ENCODE results near the gene CDH11.

Gene CDH11

DNA sequence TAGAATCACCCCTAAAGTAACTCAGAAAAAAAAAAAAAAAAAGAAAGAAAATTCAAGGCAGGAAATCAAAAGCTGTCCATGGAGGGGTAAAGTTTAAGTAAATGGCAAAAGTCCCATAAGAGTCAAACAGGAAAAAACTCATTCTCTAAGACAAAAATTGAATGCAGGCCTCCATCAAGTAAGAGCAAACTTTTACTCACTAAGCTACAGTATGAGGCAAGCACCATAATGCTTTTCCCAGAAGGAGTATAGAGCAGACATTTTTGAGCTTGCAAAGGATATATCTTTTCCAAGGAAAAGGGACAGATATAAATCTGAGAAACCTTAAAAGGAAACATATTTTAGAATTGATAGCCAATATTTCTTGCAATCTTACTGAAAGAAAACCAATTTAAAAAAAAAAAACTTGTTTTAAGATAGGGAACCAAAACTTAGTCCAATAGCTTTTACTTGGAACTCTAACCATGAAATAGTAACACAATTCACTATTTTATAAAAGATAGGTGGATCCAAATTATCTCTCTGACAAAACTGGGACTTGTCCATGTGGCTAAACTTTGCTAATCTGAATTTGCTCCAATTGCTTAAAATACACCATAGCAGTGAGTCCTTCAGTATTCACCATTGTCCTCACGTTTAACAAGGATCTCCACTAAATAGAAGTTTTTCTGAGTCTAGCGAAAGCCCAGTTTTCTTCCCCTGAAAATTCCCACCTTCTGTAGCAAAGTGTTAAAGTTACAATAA is 99.8 kb downstream of the CDH11 start:
- no peak for DNase-seq

DNA sequence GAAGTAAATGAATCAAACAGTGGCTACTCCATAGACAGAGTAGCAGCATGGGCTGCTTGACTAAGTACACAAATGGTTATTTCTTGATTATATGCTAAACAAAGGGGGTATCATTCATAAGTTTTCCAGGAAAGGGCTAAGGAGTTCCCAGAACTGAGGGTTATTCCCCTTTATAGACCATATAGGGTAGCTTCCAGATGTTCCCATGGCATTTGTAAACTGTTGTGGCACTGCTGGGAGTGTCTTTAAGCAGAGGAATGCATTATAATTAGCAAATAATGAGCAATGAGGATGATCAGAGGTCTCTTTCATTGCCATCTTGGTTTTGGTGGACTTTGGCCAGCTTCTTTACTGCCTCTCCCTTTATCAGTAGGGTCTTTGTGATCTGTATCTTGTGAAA is 105.1 kb downstream of the CDH11 start:
- DNase-seq, result no peak

DNA sequence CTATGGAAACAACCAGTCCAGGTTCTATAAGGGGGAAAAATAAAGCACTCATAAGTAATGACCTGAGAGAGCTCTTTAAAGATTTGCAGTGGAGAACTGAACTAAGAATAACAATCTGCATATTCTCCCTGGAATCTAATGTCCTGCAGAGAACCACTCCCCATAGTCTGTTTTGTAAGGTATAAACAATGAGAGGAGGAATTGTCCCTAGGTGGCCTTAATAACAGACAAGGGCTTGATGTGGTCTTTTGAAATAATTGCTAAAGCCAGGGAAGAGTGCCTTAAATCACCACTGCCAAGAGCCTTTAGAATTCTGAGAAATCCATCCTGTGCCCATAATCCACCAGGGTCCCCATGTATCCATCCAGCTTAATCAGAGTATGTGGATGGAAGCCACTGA is 106.3 kb downstream of the CDH11 start:
- DNase-seq, result no peak

DNA sequence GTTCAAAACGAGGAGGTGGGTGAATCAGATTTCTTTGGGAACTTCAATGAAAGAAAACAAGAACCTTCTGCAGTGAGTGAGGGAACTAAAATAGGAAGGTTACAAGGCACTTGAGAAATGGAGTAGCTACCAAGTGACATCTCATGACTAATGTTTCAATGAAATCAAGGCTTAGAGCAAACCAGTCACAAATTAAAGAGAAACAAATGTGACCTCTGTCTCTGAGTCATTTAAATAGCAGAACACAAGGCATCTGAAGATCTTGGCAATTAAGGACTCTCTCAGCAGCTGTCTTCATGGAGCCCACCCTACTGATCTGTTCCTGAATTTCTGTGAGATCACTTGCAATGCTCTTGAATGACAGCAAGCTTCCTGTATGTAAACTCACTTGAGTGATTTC is 109.5 kb downstream of the CDH11 start:
- DNase-seq, result no peak

DNA sequence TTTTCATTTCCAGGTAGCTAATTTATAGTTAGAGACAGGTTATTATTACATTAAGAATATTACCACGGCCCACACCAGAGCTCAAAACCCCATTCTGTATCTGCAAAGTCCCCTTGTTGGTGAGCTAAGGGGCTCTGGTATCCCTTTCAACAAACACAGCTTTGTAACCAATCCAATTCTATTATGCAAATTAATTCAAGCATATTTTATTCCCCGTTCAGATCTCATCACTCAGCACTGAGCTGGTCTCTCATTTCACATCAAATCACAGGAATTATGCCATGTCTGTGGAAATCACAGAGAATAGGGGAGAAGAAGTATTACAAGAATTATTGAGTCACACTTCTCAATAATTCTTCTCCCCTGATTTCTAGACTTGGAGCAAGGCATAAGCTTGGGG is 111.7 kb downstream of the CDH11 start:
- DNase-seq, result no peak

DNA sequence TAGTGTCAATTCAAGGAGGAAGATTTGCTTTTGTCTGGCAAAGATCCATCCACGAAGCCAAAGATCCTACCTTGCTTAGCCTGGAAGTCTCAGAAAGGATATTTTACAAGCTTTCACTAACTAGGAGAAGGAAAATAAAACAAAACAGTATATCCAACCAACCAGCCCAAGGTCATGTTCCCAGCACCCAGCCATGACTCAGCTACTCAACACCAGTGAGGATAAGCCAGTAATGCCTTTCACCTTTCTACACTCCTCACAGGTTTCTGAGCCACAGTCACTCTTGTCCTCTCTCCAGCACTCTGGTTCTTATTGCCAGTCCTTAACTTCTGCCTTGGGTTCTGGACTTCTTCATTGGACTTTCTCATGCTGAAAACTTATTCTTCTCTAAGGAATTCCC is 116.2 kb downstream of the CDH11 start:
- DNase-seq, result no peak

DNA sequence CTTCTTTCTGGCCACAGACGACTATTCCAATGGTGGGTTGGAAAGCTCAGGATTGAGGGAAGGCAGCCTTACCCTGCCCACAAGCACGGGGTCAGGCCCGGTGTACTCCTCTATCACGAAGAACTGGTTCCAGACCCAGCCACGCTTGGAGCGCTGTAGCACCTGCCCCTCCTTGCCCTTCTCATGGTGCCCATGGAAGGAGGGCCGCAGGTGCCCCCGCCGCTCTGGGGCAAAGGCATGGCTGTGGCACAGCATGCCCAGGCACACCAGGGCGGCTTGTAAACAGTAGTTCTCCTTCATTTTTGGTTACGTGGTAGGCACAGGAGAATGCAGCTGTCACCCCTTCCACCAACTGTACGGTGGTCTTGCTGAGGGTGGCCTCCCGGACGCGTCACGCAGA is 117.3 kb downstream of the CDH11 start:
- no peak for DNase-seq

DNA sequence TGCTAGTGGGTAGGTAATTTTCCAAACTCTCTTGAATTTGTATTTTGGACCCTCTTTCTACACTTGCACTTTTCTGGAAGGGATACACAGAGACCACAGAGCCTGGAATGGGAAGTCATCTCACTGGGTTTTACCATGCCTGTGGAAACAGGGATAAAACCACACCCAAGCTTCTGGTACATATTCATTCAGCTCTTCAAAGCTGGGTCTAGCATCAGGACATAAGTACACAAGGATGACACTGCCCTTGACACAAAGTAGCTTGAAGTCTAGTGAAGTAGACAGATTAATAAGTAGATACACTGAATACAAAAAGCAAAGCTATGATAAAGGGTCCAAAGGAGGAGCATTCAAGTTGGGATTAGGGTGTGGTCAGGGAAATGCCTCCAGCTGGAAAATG is 118.2 kb downstream of the CDH11 start:
- DNase-seq, result no peak

DNA sequence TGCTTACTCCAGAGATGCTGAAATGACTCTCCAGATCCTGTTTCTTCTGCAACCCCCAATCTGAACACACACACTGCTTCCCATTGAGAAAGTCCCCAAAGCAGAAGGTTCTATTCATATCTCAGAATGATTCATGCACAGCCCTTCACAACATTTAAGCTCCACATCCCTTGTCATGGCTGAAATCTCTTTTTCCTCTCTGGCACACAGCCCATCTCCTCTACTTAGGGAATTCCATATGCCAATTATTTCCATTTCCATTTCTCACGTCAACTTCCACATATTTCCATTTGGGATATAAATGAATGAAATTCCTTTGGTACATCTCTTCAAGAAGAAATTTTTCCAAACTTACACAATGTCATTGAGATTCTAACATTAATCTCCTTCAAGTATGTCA is 119.6 kb downstream of the CDH11 start:
- no peak for DNase-seq

DNA sequence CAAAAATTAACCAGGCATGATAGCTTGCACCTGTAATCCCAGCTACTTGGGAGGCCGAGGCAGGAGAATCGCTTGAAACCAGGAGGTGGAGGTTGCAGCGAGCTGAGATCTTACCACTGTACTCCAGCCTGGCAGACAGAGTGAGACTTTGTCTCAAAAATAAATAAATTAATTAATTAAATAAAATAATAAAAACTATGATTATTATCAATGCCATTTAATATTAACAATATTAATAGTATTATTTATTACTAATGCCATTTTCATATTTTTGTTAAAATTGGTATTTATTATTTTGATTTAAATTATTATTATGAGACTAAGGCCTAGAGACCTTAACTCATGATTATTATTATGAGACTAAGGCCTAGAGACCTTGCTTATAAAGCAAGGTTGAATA is 121.2 kb downstream of the CDH11 start:
- no peak for DNase-seq

DNA sequence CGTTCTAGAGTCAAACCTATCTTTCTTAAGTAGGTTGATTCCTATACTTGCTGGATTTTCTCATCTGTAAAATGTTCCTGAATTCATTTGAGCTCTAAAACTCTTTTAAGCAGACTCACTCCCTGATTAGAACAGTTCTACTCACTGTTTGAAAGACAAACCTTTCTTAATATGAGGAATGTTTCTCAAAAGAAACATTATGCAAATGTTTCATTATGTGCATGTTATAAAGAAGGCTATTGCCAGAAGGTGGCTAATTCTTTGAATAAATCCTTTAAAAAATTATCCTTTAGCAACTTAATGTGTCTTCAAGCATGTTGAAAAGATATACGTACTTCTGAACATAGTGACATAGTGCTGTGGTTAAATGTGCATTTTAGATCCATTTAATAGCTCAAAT is 124.1 kb downstream of the CDH11 start:
- DNase-seq, result no peak

DNA sequence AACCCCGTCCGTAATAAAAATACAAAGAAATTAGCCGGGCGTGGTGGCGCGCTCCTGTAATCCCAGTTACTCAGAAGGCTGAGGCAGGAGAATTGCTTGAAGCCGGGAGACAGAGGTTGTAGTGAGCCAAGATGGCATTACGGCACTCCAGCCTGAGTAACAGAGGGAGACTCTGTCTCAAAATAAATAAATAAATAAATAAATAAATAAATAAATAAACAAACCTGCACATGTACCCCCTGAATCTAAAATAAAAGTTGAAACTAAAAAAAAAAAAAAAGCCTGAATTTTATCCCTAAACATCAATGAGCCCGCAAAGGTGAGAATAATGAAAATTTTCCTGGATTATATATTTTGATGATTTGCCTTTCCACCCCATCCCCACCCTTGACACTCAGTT is 124.7 kb downstream of the CDH11 start:
- no peak for DNase-seq

DNA sequence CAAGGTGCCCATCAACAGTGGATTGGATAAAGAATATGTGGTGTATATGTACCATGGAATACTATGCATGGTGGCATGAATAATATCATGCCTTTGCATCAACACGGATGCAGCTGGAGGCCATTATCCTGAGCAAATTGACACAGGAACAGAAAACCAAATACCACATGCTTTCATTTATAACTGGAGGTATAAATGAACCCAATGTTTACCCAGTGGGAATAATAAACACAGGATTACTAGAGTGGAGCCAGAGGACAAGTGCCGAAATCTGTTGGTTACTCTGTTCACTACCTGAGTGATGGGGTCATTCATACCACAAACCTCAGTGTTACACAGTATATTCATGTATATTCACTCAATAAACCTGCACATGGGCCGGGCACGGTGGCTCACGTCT is 125.2 kb downstream of the CDH11 start:
- no peak for DNase-seq

DNA sequence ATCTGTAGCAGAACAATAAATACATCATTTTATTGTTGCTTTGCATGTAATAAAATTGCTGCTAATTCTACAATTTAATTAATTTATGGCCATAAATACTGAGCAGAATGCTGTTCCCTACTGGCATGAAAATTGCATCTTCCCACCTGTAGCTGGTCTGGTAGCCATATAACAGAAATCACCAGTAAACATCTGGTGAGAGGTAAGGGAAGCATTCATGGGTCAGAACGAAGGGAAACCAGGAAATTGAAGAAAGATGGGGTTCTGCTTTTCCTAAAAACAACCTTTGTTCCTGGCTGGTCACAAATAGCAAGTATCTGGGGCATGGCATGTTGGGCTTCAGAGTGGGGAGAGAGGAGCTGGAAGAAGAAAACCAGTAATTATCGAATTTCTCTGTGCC is 128.4 kb downstream of the CDH11 start:
- DNase-seq, result no peak

DNA sequence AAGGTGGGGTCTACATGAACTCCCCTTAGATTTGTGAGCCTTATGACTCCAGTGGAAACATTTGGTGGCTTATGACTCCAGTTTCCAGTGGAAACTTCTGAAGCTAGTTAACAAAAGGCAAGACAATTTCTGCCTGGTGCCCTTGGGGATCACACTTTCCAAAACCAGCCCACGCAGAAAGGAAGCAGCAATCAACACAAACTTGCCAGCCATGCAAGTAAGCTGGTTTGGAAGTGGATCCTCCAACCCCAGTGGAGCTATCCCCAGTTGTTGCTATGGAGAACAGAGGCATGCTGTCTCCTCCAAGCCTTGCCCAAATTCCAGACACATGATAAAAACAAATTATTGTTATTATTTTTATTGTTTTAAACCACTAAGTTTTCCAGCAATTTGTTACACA is 130.9 kb downstream of the CDH11 start:
- no peak for DNase-seq

DNA sequence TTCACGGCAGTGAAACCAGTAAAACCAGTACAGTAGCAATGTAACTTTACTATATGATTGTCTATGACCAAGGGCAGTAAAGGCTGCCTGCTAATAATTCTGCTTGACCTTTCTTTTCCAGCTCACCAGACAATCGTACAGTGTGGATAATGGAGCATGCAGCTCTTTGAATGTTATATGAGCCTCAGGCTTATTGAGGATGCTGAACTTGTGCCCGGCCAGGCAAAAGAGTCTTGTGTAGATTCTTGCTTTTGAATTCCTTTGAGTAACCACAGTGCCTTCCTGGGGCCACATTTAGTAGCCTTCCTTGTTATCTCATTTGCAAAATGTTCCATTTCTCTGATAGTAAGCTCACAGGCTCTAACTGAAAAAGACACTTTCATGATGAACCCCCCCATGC is 131.8 kb downstream of the CDH11 start:
- DNase-seq, result no peak

DNA sequence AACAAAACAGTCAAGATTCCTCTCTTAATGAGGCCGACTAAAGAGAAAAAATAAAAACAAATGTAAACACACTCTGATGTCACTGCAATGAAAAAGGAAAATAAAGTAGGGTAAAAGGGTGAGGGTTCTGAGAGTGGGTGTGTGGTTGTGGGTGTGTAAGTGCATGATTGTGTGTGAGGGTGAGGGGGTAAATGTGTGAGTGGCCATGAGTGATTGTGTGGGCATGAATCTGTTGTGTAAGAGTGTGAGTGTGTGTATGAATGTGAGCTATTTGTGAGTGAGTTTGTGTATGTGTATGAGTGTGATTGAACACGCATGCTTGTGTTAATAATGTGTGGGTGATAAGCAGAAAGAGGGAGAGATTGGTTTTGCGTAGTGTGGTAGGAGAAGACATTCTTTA is 132.8 kb downstream of the CDH11 start:
- DNase-seq, result no peak

DNA sequence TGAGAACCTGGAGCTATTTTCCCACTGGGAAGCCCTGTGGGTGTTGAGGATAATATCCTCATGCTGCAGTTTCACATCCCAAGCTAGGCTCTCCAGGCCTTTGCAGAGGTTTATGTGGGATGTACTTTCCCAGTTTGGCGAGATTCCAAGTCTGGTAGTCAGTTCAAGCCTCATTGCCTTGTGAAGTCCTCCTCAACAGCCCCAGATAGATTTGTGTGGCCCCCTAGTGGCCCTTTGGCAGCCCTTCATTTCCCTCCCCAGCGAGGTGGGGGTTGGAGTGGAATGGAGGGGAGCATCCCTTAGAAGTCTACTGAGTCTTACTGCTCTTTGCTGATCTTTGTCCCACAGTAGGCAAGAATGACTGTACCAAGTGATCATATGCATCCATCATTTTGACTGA is 137.9 kb downstream of the CDH11 start:
- peak; percentile 62 for DNase-seq

DNA sequence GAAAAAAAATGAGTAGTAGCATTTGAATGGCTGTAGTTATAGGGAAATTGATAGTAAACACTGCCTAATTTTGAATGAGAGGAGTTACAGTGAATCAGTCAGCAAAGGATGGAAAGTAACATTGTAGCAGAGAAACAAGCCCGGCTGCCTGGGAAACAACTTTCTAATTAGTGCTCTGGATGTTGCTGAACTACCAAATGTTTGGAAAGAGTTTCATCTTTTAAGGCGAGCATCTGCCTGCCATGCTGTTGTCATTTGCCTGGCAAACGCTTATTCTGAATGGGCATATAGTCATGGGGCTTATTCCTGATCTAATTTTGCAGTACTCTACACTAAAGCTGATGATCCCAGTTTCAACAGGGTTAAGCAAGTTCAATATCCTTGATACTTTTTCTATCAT is 138.6 kb downstream of the CDH11 start:
- DNase-seq, result peak; percentile 30

DNA sequence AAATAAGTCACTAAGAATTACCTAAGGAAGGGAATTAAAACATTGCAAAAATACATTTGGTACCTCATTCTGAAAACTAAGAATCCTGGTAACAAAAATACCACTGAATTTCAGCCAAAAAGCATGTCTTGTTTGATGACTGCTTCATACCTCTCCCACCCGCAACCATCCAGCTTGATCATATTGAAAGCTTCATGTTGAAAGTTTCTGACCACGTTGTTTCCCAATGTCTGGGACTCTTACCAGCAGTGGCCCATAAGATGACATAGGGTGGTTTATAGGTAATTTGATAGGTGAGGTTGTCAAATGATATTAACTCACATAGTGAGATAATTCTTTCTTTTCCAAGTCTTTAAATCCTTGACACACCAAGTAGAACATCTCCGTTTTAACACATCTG is 139.3 kb downstream of the CDH11 start:
- no peak for DNase-seq

DNA sequence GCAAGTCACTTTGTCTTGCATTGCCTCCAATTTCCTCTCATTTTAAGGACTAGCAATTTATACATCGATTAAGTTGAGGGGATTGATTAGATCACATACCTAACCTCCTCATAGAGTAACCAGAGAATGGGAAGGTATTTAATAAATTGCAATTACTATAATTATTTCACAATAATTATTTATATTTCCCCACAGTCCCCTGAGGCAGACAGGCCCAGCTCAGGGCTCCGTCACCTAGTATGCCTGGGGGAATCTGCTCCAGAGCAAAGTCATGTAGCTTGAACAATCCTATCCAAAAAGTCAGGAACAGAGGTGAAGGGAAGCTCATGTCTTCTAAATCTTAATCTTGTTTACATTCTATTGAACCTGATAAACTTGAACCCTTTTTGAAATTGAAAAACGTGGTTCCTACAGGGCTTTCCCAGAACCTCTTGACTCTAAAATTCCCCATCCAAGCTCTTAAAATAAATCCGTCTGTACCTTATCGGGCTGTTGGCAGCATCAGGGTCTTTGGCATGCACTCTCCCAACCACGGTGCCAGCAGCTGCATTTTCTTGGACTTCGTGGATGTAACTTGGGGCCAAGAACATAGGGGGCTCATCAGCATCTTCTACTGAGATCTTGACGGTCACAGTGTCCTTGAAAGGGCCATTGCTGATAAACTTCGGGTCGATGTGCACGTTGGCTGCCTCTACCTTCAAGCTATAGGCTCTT is 140.1 kb downstream of the CDH11 start:
- DNase-seq, result no peak

DNA sequence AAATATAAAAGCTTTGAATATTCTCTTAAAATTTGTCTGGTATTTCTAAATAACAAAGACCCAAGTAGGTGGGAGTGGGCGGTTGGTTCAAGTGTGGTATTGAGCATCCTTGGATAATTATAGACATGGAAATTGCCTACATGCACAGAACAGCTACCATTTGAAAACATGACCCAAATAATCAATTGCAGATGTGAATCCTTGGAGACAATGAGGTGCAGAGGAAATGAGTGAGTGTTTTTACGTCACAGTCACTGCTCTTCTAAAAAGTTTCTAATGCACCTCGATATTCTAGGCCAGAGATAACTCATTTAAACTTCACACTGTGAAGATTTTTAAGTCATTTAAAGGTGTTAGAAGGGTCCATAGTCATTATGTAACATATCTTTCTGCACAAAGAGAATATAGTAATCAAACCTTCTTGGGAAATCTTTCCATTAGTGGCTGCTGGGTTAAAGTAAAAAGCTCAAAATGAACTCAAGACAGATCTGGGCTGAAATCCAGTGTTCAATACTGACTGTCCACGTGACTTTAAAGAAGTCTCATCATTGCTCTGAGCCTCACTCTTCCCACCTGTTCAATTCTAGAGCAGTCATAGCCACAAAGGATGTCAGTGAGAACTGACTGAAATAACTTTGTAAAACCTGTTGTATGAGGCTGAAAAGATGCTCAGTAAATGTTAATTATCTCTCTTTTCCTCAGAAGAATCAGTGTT is 144.5 kb downstream of the CDH11 start:
- no peak for DNase-seq

DNA sequence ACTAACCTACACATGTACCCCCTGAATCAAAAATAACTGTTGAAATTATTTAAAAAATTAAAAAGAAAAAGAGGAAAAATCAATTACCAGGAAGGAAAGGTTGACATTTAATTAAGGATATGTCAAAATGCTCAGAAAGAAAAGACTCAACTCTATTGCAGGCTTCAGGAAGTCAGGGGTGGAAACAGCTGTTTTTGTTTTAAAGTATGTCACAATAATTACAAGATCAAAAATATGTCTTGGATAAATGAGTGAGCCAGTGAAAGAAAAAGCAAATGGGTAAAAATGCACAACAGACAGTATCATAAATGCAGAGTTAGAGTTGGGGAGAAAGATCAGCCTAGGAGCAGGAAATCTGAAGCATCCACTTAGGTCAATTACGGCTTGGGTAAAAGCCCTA is 146.0 kb downstream of the CDH11 start:
- no peak for DNase-seq

DNA sequence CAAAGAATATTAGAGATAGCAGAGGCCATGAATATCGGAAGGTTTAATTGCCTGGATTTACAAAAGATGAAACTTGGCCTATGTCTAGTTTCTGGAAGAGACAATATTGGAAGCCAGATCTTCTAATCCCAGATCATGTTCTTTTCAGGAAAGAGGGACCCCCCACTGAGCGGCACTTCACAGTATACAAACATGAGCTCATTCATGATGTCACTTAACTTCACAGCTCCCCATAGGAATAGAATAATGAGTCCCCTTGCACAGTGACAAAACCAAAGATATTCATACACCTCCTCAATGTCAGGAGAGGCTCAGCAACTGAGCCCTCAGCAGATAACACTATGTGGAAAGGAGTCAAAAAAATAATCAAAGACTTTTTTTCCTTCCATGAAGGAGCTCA is 147.5 kb downstream of the CDH11 start:
- DNase-seq, result no peak

Data from NCI-H1694 (cell line).